VCaP (cell line): ENCODE measurements around the gene RASA1.

ENCODE experiments used
- H3K27ac ChIP-seq: fragments of 450-650 bp; 2 replicates; pipeline ENCODE4 v1.5.1; 2017
- TF ChIP-seq, protein P1 (sequence below): fragments of 450-650 bp; conservative IDR thresholded peaks from 2 replicates; pipeline ENCODE4 v1.5.1; 2017; ENCODE audit warnings: mild to moderate bottlenecking, moderate library complexity

RASA1 gene

DNA sequence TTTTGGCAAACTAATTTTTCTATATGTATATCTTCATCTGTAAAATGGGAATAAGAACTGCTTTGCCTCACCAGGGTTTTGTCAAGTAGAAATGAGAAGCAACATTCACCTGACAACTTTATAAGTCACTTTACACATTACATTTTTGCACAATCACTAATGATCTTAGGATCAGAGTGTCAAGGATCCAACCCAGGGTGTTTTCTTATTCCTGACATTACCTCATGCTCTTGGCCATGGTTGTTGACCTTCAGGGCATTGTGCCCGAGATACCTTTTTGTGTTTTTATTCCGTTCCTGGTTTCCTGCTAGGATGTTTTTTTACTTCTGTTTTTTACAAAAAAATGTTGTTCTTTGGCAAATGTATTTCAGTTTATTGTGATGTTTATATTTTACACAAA lies 22.2 kb upstream of the RASA1 start:
- H3K27ac ChIP-seq = no peak overlapping the region
- TF ChIP-seq, protein P1, sequence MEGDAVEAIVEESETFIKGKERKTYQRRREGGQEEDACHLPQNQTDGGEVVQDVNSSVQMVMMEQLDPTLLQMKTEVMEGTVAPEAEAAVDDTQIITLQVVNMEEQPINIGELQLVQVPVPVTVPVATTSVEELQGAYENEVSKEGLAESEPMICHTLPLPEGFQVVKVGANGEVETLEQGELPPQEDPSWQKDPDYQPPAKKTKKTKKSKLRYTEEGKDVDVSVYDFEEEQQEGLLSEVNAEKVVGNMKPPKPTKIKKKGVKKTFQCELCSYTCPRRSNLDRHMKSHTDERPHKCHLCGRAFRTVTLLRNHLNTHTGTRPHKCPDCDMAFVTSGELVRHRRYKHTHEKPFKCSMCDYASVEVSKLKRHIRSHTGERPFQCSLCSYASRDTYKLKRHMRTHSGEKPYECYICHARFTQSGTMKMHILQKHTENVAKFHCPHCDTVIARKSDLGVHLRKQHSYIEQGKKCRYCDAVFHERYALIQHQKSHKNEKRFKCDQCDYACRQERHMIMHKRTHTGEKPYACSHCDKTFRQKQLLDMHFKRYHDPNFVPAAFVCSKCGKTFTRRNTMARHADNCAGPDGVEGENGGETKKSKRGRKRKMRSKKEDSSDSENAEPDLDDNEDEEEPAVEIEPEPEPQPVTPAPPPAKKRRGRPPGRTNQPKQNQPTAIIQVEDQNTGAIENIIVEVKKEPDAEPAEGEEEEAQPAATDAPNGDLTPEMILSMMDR = no peak

GRCh38 chr5:87246061-87246460 lies 21.6 kb upstream of the RASA1 start:
- TF ChIP-seq, protein P1 = no peak
- H3K27ac ChIP-seq = no peak overlapping the region

GRCh38 chr5:87252283-87252605 lies 15.4 kb upstream of the RASA1 start:
- TF ChIP-seq, protein P1 = no peak
- no peak overlapping the region for H3K27ac ChIP-seq

DNA sequence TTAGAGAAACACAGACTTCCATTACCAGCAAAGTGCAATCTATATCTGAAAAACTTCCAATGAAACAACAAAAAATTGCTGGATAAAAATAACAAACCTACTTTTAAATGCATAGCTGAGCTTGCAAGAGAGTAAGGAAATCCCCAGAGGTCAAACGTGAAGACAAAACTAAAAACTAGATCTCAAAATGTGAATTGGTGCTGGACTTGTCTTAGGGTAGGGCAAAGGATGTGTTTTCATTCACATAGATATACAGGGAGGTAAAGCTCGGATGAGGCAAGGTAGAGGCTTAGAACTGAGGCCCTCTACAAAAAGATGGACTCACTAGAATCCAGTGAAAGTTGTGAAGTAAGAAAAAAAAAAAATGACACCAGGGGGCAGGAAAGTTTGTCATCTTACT lies 13.6 kb upstream of the RASA1 start:
- TF ChIP-seq, protein P1 = no peak

GRCh38 chr5:87258507-87258906 lies 9.2 kb upstream of the RASA1 start:
- TF ChIP-seq, protein P1 = no peak
- no peak overlapping the region for H3K27ac ChIP-seq

More for the DNA sequence above, 13.6 kb upstream of the RASA1 start:
- H3K27ac ChIP-seq = no peak overlapping the region

GRCh38 chr5:87260604-87261192 lies 7.0 kb upstream of the RASA1 start:
- TF ChIP-seq, protein P1 = no peak
- no peak overlapping the region for H3K27ac ChIP-seq

DNA sequence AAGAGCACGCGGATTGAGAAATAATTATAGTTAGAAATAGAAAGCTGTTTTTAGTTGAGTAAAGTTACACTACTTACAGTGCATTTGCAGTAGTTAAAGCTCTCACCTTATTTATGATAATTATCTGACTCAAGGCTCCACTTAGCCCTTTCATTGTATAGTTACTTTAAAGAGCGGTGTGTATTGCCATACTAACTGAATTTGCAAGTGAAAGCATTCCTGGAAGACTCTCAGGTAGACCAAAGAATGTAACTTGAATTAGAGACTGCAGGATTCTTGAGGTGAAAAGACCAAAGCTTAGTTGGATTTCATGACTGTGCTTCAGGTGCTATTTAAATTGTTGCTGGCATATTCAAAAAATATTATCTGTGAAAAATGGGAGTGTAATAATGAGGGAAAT lies 4.2 kb upstream of the RASA1 start:
- TF ChIP-seq, protein P1 = no peak
- H3K27ac ChIP-seq = no peak overlapping the region
